Lower leg skin (tissue), 3 donors: ENCODE results near the gene XPC.

ENCODE experiments used
- CTCF ChIP-seq, 3 donors: fragments of 450-650 bp; IDR thresholded peaks; one replicate each; pipeline ENCODE4 v1.5.1; 2016; ENCODE audit warnings: antibody characterized with exemption in 3 of 3, mild to moderate bottlenecking in 3 of 3, moderate library complexity in 2 of 3
- POLR2A ChIP-seq, 2 donors: fragments of 450-650 bp; IDR thresholded peaks; one replicate each; pipeline ENCODE4 v1.6.1; 2016 to 2017; ENCODE audit warnings: antibody characterized with exemption in 2 of 2, mild to moderate bottlenecking in 1 of 2, moderate library complexity in 1 of 2

GRCh38 chr3:14194865-14195264 is 16.5 kb upstream of the XPC start:
- TF ChIP-seq CTCF (IDR thresholded peaks at IDR 0.05), result no peak
- TF ChIP-seq POLR2A (IDR thresholded peaks at IDR 0.05), result no peak
